HG02943 (cell line): ENCODE data around the gene PRPF8.

Experiments
- ATAC-seq: cut with Tn5 transposase; IDR thresholded peaks from one replicate; pipeline ENCODE4 v1.9.1; 2021; ENCODE audit warnings: mild to moderate bottlenecking, low read depth, moderate library complexity; ENCODE audit not compliant: unreplicated experiment

PRPF8 gene

GRCh38 chr17:1604831-1605528 is 79.7 kb downstream of the PRPF8 start:
- ATAC-seq, result no peak

- no peak for ATAC-seq
These were observed 83.1 kb downstream of the PRPF8 start for GRCh38 chr17:1601571-1601970.
